Effector memory CD4-positive, alpha-beta T cell (primary cell): ENCODE data around the gene PCBP3.
"Not testable (repeated sequence)": the region's sequence is repeated elsewhere in the genome, so short reads cannot be mapped to it uniquely, and the experiment has no call there.

ENCODE experiments used
- DNase-seq, 3 donors: peaks; one replicate each; pipeline ENCODE4 v3.0.0-alpha.2; 2020
- H3K27ac ChIP-seq: 2 replicates; pipeline ENCODE4 v1.7.0; 2013; ENCODE audit warnings: mild to moderate bottlenecking, low read length, moderate library complexity; ENCODE audit not compliant: insufficient read depth, poor library complexity, severe bottlenecking
- H3K27me3 ChIP-seq: replicated peaks from 2 replicates; pipeline ENCODE4 v1.7.0; 2013; ENCODE audit warnings: mild to moderate bottlenecking, low read length; ENCODE audit not compliant: insufficient read depth, control insufficient read depth, poor library complexity, severe bottlenecking
- H3K36me3 ChIP-seq: 2 replicates; pipeline ENCODE4 v1.7.0; 2013; ENCODE audit warnings: mild to moderate bottlenecking, low read length, moderate library complexity; ENCODE audit not compliant: control insufficient read depth, insufficient read depth
- H3K4me1 ChIP-seq: 2 replicates; pipeline ENCODE4 v1.7.0; 2013; ENCODE audit warnings: low read length, mild to moderate bottlenecking; ENCODE audit not compliant: control insufficient read depth, insufficient read depth, poor library complexity, severe bottlenecking
- H3K4me3 ChIP-seq: 2 replicates; pipeline ENCODE4 v1.7.0; 2013; ENCODE audit warnings: low read length, low read depth, mild to moderate bottlenecking; ENCODE audit not compliant: insufficient read depth, poor library complexity, severe bottlenecking
- H3K9me3 ChIP-seq: 2 replicates; pipeline ENCODE4 v1.7.0; 2013; ENCODE audit warnings: mild to moderate bottlenecking, low read length, moderate library complexity; ENCODE audit not compliant: control insufficient read depth

PCBP3 gene

GRCh38 chr21:45885930-45886601 lies 242.5 kb downstream of the PCBP3 start:
- H3K4me3 ChIP-seq, H3K9me3 ChIP-seq, H3K36me3 ChIP-seq, H3K27me3 ChIP-seq: not testable (repeated sequence)
- H3K27ac ChIP-seq = peak overlapping the region; percentile 35
- DNase-seq = peak; percentile 23 to 50 (median 33)
- H3K4me1 ChIP-seq = peaks cover 45% of the 10 kb centered on the region

- DNase-seq = peak in 2 of 3 donors; percentile 11 to 12
- Histone ChIP-seq H3K36me3 (no peaks in the 10 kb centered on the region), H3K4me3 (no peak overlapping the region), H3K4me1 (peaks cover 49% of the 10 kb centered on the region), H3K27ac (no peak overlapping the region), H3K9me3 (no peaks in the 10 kb centered on the region), H3K27me3 (no peaks in the 10 kb centered on the region)
Measured at GRCh38 chr21:45886610-45887026, 243.1 kb downstream of the PCBP3 start.

GRCh38 chr21:45887120-45887611 lies 243.6 kb downstream of the PCBP3 start:
- Histone ChIP-seq H3K27me3 (no peaks in the 10 kb centered on the region), H3K9me3 (no peaks in the 10 kb centered on the region), H3K4me3 (no peak overlapping the region), H3K27ac (no peak overlapping the region), H3K4me1 (peaks cover 55% of the 10 kb centered on the region), H3K36me3 (no peaks in the 10 kb centered on the region)
- DNase-seq = no peak

GRCh38 chr21:45887788-45888187 lies 244.3 kb downstream of the PCBP3 start:
- H3K36me3 ChIP-seq = no peaks in the 10 kb centered on the region
- H3K27me3 ChIP-seq = no peaks in the 10 kb centered on the region
- H3K4me3 ChIP-seq = no peak overlapping the region
- H3K9me3 ChIP-seq = no peaks in the 10 kb centered on the region
- no peak for DNase-seq
- H3K27ac ChIP-seq = no peak overlapping the region
- H3K4me1 ChIP-seq = peaks cover 61% of the 10 kb centered on the region

GRCh38 chr21:45888386-45889009 lies 245.0 kb downstream of the PCBP3 start:
- Histone ChIP-seq H3K4me3 (no peak overlapping the region), H3K4me1 (peaks cover 67% of the 10 kb centered on the region)

GRCh38 chr21:45889256-45889655 lies 245.7 kb downstream of the PCBP3 start:
- Histone ChIP-seq H3K4me1 (peaks cover 67% of the 10 kb centered on the region), H3K27me3 (no peaks in the 10 kb centered on the region)

More at GRCh38 chr21:45888386-45889009, 245.0 kb downstream of the PCBP3 start:
- Histone ChIP-seq H3K9me3 (no peaks in the 10 kb centered on the region), H3K27ac (no peak overlapping the region), H3K36me3 (no peaks in the 10 kb centered on the region), H3K27me3 (no peaks in the 10 kb centered on the region)
- DNase-seq = no peak

GRCh38 chr21:45889961-45890360 lies 246.4 kb downstream of the PCBP3 start:
- H3K4me3 ChIP-seq = no peak overlapping the region
- H3K4me1 ChIP-seq = peaks cover 64% of the 10 kb centered on the region
- no peak overlapping the region for H3K27ac ChIP-seq
- no peaks in the 10 kb centered on the region for H3K27me3 ChIP-seq
- no peak for DNase-seq
- no peaks in the 10 kb centered on the region for H3K36me3 ChIP-seq
- H3K9me3 ChIP-seq = no peaks in the 10 kb centered on the region

More at GRCh38 chr21:45889256-45889655, 245.7 kb downstream of the PCBP3 start:
- Histone ChIP-seq H3K27ac (no peak overlapping the region), H3K4me3 (no peak overlapping the region), H3K9me3 (no peaks in the 10 kb centered on the region), H3K36me3 (no peaks in the 10 kb centered on the region)
- no peak for DNase-seq

- H3K36me3 ChIP-seq = no peaks in the 10 kb centered on the region
- H3K4me1 ChIP-seq = peaks cover 50% of the 10 kb centered on the region
- no peaks in the 10 kb centered on the region for H3K9me3 ChIP-seq
- no peak overlapping the region for H3K4me3 ChIP-seq
- no peak overlapping the region for H3K27ac ChIP-seq
- no peaks in the 10 kb centered on the region for H3K27me3 ChIP-seq
- no peak for DNase-seq
Measured at GRCh38 chr21:45891388-45892155, 248.0 kb downstream of the PCBP3 start.

GRCh38 chr21:45892156-45892915 lies 248.8 kb downstream of the PCBP3 start:
- no peak overlapping the region for H3K4me3 ChIP-seq
- no peak overlapping the region for H3K27ac ChIP-seq
- H3K36me3 ChIP-seq = no peaks in the 10 kb centered on the region
- no peaks in the 10 kb centered on the region for H3K9me3 ChIP-seq
- H3K4me1 ChIP-seq = peaks cover 42% of the 10 kb centered on the region
- no peak for DNase-seq
- H3K27me3 ChIP-seq = no peaks in the 10 kb centered on the region
